ENCODE data around the gene SSBP4. TPM values are rescaled to one million over a fixed set of nuclear protein-coding genes. Genes with fewer than 3 reads are reported as not detected.

The SSBP4 gene
- total RNA-seq, 1 experiment from 2014 or later: 46.2 TPM

DNA sequence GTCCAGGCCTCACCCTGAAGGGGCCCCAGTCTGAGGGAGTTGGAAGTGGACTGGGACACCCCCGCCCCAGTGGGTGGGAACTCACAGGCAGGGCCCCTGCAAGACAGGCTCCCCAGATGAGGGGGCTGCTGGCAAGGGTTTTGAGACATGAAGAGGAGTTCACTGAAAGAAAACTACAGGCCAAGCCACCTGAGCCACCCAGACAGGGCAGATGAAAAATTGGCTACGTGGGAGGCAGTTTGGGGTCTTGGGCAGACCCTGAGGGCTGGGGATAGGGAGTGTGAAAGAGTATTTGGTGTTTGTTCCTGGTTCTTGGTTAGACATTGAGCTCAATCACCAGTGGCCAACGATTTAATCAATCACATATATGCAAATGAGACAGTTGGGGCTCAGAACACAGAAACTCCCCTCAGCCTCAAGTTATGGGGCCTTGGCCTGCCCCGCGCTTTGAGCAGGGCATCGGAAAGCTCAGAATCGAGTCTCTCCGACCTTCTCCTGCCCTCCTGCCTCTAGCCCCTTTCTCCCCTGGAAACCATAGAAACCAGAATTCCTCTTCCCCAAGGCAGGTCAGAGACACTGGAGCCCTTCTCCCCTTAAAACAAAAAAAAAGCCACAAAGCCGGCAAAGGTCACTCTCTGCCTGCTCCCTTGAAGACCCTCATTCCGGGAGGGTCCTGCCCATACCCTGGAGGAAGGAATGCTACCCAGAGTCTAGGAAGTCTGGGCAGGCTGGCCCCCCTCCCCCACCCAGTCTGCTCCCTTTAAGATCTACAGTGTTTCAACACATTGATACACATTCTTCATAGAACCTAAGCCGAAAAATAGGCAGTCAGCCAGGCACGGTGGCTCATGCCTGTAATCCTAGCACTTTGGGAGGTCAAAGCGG is 20.1 kb downstream of the SSBP4 start:
- CTCF ChIA-PET: interaction anchor here (1.1 kb wide), 1 partner anchor 22 kb away, joined by 4 read pairs; no protein-coding TSS in a partner anchor
- TF ChIP-seq, protein P1, sequence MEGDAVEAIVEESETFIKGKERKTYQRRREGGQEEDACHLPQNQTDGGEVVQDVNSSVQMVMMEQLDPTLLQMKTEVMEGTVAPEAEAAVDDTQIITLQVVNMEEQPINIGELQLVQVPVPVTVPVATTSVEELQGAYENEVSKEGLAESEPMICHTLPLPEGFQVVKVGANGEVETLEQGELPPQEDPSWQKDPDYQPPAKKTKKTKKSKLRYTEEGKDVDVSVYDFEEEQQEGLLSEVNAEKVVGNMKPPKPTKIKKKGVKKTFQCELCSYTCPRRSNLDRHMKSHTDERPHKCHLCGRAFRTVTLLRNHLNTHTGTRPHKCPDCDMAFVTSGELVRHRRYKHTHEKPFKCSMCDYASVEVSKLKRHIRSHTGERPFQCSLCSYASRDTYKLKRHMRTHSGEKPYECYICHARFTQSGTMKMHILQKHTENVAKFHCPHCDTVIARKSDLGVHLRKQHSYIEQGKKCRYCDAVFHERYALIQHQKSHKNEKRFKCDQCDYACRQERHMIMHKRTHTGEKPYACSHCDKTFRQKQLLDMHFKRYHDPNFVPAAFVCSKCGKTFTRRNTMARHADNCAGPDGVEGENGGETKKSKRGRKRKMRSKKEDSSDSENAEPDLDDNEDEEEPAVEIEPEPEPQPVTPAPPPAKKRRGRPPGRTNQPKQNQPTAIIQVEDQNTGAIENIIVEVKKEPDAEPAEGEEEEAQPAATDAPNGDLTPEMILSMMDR (IDR thresholded peaks at IDR 0.05; ENCODE audit: insufficient read depth in 1 of 2, low read depth in 1 of 2, low read length in 1 of 2, severe bottlenecking in 1 of 2, unreplicated experiment in 1 of 2): no peak
- H3K27me3 ChIP-seq (replicated peaks; ENCODE audit: control insufficient read depth, insufficient read depth, low read length): no peaks in the 10 kb centered on the region
- DNase-seq: no peak
- H3K4me1 Mint-ChIP-seq (ENCODE audit: low read depth, unreplicated experiment): peaks cover 16% of the 10 kb centered on the region
- H3K27me3 Mint-ChIP-seq (ENCODE audit: insufficient read depth, unreplicated experiment): no peaks in the 10 kb centered on the region
- peak overlapping the region; percentile 67 for H3K27ac Mint-ChIP-seq (ENCODE audit: unreplicated experiment)
- no peak overlapping the region for H3K4me3 ChIP-seq (ENCODE audit: low read depth, low read length)
- BruUV-seq (replicated peaks): no TSS peak
- peaks cover 56% of the 10 kb centered on the region for H3K36me3 Mint-ChIP-seq (ENCODE audit: insufficient read depth, unreplicated experiment)
- H3K4me1 ChIP-seq: peaks cover 10% of the 10 kb centered on the region
- H3K9me3 ChIP-seq: no peaks in the 10 kb centered on the region
- H3K4me3 Mint-ChIP-seq (ENCODE audit: unreplicated experiment): no peak overlapping the region
- H3K9me3 Mint-ChIP-seq (ENCODE audit: unreplicated experiment): peaks cover 10% of the 10 kb centered on the region
- intact Hi-C loops (cut with micrococcal nuclease; ENCODE audit: unreplicated experiment): no loop called here
- POLR2A ChIA-PET: no interaction called here
- no peaks in the 10 kb centered on the region; the same call in 1 of the 2 replicates for H3K36me3 ChIP-seq (ENCODE audit: control insufficient read depth, insufficient read depth, low read length)

DNA sequence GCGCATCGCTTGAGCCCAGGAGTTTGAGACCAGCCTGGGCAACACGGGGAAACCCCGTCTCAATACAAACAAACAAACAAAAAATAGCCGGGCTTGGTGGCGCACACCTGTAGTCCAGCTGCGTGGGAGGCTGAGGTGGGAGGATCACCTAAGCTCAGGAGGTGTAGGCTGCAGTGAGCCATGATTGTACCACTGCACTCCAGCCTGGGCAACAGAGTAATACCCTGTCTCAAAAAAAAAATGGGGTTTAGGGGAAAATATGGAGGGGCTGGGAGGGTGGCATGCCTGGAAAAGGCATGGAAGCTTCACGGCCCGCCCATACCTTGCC is 20.7 kb downstream of the SSBP4 start:
- CTCF ChIA-PET: interaction anchor here (1.5 kb wide), 1 partner anchor 23 kb away, joined by 19 read pairs; no protein-coding TSS in a partner anchor
- peaks cover 16% of the 10 kb centered on the region for H3K4me1 Mint-ChIP-seq (ENCODE audit: low read depth, unreplicated experiment)
- H3K36me3 Mint-ChIP-seq (ENCODE audit: insufficient read depth, unreplicated experiment): peaks cover 49% of the 10 kb centered on the region
- H3K27me3 Mint-ChIP-seq (ENCODE audit: insufficient read depth, unreplicated experiment): no peaks in the 10 kb centered on the region
- Histone ChIP-seq H3K9me3 (no peaks in the 10 kb centered on the region), H3K4me3 (ENCODE audit: low read depth, low read length) (no peak overlapping the region), H3K4me1 (peaks cover 10% of the 10 kb centered on the region), H3K36me3 (ENCODE audit: control insufficient read depth, insufficient read depth, low read length) (peaks cover under 1% of the 10 kb centered on the region; the same call in 1 of the 2 replicates), H3K27me3 (replicated peaks; ENCODE audit: control insufficient read depth, insufficient read depth, low read length) (no peaks in the 10 kb centered on the region)
- no TSS peak for BruUV-seq (replicated peaks)
- peaks cover 10% of the 10 kb centered on the region for H3K9me3 Mint-ChIP-seq (ENCODE audit: unreplicated experiment)
- H3K27ac Mint-ChIP-seq (ENCODE audit: unreplicated experiment): peak overlapping the region; percentile 67
- no peak for DNase-seq
- no peak overlapping the region for H3K4me3 Mint-ChIP-seq (ENCODE audit: unreplicated experiment)
- POLR2A ChIA-PET: no interaction called here
- TF ChIP-seq, protein P1 (IDR thresholded peaks at IDR 0.05; ENCODE audit: insufficient read depth in 1 of 2, low read depth in 1 of 2, low read length in 1 of 2, severe bottlenecking in 1 of 2, unreplicated experiment in 1 of 2): no peak
- intact Hi-C loops (cut with micrococcal nuclease; ENCODE audit: unreplicated experiment): no loop called here

DNA sequence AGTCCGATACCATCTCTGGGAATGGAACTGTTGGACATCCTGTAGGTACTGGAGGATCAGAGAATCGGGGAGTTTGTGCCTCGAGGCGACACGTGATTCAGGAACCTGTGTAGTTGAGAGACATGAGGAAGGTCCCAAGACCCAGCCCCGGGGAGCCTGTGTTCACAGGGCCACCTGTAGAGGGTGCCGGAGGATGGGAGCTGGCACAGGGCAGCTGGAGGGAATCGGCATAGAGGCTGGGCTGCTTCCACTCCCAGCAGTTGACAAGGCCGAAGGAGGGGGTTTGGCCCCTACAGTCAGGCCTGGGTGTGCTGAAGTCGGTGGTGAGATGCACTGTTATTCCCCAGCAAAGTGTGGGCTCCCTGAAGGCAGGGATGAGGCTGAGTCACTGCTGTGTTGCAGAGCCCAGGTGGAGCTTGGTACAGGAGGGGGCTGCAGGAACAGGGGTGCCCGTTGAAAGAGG is 21.2 kb downstream of the SSBP4 start:
- CTCF ChIA-PET: interaction anchor here (1.5 kb wide), 1 partner anchor 22 kb away, joined by 19 read pairs; no protein-coding TSS in a partner anchor
- POLR2A ChIA-PET: no interaction called here
- no peaks in the 10 kb centered on the region for H3K27me3 Mint-ChIP-seq (ENCODE audit: insufficient read depth, unreplicated experiment)

More for the DNA sequence above, 21.2 kb downstream of the SSBP4 start:
- peaks cover 49% of the 10 kb centered on the region for H3K36me3 Mint-ChIP-seq (ENCODE audit: insufficient read depth, unreplicated experiment)
- H3K9me3 ChIP-seq: no peaks in the 10 kb centered on the region
- H3K4me3 Mint-ChIP-seq (ENCODE audit: unreplicated experiment): no peak overlapping the region
- no peak overlapping the region for H3K27ac Mint-ChIP-seq (ENCODE audit: unreplicated experiment)
- H3K9me3 Mint-ChIP-seq (ENCODE audit: unreplicated experiment): peaks cover 10% of the 10 kb centered on the region
- H3K27me3 ChIP-seq (replicated peaks; ENCODE audit: control insufficient read depth, insufficient read depth, low read length): no peaks in the 10 kb centered on the region
- TF ChIP-seq, protein P1 (IDR thresholded peaks at IDR 0.05; ENCODE audit: insufficient read depth in 1 of 2, low read depth in 1 of 2, low read length in 1 of 2, severe bottlenecking in 1 of 2, unreplicated experiment in 1 of 2): peak in 1 of 2 experiments; percentile 20
- 0 out of 2 replicates have a peak, but pooled peaks cover 2% of the 10 kb centered on the region for H3K36me3 ChIP-seq (ENCODE audit: control insufficient read depth, insufficient read depth, low read length)
- intact Hi-C loops (cut with micrococcal nuclease; ENCODE audit: unreplicated experiment): no loop called here
- H3K4me3 ChIP-seq (ENCODE audit: low read depth, low read length): no peak overlapping the region
- no TSS peak for BruUV-seq (replicated peaks)
- peaks cover 10% of the 10 kb centered on the region for H3K4me1 ChIP-seq
- H3K4me1 Mint-ChIP-seq (ENCODE audit: low read depth, unreplicated experiment): peaks cover 16% of the 10 kb centered on the region
- DNase-seq: peak in 1 of 2 experiments; percentile 47

Measured in Caco-2 (cell line).